ENCODE measurements around the gene POTEF.
"Not testable (repeated sequence)": the region's sequence is repeated elsewhere in the genome, so short reads cannot be mapped to it uniquely, and the experiment has no call there.

- TF ChIP-seq POLR2A, CTCF (IDR thresholded peaks at IDR 0.05): not testable (repeated sequence)
Measured at GRCh38 chr2:130052376-130052775, 76.6 kb downstream of the POTEF start.

Measured in gastroesophageal sphincter (tissue), 3 donors.